Measurements from ENCODE around the gene ZSWIM5.

The ZSWIM5 gene

DNA sequence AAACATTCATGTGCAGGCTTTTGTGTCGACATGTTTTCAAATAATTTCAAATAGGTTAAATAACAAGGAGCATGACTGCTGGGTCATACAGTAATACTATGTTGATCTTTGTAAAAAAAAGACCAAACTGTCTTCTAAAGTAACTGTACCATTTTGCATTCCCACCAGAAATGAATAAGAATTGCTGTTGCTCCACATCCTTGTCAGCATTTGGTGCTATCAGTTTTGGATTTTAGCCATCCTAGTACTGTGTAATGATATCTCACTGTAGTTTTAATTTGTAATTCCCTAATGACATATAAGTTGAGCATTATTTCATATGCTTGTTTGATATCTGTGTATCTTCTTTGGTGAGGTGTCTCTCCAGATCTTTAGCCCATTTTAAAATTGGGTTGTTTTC lies 182.7 kb downstream of the ZSWIM5 start:
- DNase-seq (ENCODE audit: low read depth), result no peak

DNA sequence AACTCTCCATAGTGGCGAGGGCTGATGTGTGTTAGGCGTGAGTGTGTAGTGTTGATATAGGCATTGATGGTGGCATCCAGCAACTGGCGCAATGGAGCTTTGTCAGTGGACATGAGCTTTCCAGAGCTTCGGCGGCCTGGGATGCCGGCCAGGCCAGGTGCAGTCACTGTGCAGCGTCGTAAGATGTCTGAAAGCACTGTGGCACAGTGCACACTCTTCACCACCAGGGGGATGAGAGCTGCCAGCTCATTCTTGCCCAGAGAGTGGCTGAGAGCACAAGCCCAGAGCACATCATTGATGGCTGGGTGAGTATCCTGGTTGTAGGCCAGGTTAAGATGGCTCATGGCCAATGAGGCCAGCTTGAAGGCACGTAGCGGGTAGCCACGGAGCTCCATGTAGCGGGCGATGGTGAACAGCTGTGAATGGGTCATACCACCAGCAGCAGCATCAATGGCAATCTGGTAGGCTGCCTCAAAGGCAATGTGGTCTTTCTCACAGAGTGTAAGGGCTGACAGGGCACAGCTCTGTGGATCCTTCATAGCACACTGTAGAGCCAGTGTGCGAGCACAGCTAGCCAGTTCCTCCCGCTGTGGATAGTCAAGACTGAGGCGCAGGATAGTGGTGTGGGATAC lies 187.7 kb downstream of the ZSWIM5 start:
- peak; percentile 29 for DNase-seq (ENCODE audit: low read depth)

DNA sequence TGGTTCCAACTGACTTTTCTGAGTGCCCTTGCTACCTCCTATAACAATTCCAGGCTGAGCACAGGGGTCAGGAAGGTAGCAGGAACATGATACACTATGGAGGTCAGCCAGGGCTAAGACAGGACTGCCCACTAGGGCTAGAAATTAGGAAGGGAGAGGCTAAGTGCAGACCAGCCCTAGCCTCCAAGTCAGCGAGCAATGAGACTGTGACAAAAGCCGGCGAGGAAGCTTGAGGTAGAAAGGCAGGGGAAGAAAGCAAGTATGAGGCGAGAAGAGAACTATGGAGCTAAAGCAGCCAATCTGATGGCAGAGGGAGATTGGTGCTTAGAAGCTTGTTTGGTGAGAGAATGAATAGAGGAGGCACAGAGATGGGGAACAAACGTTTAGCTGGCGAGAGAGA lies 189.6 kb downstream of the ZSWIM5 start:
- no peak for DNase-seq (ENCODE audit: low read depth)

DNA sequence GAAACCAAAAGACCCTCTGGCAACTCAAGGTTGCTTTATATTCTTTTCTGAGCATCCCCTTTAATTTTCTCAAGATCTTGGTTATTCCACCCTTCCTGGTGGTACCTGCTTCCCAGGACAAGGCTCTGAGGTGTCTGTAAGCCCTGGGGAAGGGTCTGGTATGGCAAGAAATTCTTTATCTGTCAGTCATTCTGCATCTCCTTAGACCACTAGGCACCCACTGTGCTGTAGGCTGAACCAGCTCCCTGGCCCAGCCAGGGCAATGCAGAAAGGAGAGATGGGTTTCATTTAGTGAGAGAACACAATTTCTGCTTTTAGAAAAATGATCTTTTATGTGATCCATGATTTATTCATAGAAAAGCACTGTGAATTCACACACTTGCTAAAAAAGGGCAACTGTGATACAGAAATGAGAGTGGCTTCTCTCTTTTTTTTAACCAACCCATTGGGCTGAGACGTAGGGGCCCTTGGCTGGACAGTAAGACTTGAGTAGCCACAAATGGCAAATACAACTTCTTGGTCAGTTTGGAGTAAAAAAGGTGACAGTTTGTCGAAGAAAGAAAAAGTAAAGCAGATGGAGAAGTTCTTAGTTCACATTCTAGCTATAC lies 190.2 kb downstream of the ZSWIM5 start:
- DNase-seq (ENCODE audit: low read depth), result no peak

DNA sequence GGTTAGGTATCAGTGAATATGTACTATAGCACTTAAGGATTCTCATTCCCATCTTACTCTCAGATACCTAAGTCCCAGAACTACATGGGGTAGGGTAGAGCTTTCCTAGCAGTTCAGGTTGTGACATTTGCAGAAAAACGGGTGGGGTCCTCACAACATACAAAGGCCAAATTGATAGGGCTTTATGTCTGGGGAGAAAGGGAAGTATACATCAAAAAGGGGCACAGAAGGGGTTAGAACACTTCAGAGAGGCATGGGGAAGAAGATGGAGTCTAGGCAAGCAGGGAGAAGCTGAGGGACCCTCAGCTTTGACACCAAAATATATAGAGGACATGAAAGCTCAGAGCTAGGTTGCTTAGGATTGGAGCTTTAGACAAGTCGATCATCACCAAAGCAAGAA lies 190.7 kb downstream of the ZSWIM5 start:
- DNase-seq (ENCODE audit: low read depth), result no peak

DNA sequence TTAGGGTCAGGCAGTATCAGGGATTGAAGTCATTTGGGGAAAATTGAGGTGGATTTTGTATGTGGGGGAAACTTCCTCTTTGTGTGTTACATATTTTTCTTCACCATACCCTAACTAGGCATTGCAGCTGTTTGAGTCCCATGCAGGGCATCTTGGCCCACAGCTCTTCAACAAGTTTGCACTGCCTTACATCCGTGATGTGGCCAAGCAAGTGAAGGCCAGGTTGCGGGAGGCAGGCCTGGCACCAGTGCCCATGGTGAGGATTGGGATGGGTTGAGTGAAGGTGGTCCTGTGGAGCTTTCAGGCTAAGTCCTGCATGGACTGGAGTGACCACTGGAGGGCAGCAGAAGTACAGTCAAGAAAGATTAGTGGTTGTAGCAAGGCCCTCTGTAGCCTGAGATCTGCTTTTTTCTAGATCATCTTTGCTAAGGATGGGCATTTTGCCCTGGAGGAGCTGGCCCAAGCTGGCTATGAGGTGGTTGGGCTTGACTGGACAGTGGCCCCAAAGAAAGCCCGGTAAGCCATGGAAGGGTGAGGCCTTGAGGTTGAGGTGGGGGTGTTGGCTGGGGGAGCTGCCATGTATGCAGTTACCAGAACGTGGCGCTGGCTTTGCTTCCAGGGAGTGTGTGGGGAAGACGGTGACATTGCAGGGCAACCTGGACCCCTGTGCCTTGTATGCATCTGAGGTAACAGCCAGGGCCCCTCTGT lies 191.9 kb downstream of the ZSWIM5 start:
- peak; percentile 43 for DNase-seq (ENCODE audit: low read depth)

DNA sequence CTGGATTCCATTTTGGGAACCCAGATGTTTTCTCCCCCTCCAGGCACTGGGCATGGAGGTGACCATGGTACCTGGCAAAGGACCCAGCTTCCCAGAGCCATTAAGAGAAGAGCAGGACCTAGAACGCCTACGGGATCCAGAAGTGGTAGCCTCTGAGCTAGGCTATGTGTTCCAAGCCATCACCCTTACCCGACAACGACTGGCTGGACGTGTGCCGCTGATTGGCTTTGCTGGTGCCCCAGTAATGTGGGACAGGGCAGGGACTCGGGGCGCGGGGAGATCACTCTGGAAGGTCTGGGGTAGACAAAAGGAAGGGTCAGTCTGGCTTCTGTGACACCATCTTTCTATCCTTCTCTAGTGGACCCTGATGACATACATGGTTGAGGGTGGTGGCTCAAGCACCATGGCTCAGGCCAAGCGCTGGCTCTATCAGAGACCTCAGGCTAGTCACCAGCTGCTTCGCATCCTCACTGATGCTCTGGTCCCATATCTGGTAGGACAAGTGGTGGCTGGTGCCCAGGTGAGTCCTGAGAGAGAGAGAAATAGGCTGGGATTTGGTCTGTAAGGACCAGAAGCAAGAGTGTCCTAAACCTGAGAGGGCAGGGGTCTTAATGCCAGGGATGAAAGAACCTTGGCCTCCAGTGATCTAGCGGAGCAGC lies 192.7 kb downstream of the ZSWIM5 start:
- no peak for DNase-seq (ENCODE audit: low read depth)

DNA sequence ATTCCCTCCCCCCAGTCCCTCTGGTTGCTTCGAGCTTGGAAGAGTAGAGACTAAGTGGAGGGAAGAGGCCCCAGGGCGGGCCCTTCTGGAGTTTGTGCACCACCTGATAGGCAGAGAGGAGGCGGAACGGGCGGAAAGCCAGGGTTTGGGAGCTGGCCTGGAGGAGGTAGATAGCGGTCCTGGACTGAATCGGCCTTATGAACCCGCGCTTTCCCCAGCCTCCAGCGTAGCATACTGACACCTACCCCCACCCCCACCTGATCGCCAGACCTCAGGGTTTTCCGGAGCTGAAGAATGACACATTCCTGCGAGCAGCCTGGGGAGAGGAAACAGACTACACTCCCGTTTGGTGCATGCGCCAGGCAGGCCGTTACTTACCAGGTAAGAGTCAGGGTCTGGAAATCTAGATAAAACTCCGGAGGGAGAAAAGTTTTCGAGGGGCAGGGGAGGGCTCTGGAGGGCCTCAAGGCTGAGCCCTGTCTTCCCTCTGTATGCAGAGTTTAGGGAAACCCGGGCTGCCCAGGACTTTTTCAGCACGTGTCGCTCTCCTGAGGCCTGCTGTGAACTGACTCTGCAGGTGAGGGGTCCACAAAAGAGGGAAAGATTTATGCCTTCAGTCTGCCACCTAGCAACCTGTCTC lies 193.6 kb downstream of the ZSWIM5 start:
- peak; percentile 47 for DNase-seq (ENCODE audit: low read depth)

DNA sequence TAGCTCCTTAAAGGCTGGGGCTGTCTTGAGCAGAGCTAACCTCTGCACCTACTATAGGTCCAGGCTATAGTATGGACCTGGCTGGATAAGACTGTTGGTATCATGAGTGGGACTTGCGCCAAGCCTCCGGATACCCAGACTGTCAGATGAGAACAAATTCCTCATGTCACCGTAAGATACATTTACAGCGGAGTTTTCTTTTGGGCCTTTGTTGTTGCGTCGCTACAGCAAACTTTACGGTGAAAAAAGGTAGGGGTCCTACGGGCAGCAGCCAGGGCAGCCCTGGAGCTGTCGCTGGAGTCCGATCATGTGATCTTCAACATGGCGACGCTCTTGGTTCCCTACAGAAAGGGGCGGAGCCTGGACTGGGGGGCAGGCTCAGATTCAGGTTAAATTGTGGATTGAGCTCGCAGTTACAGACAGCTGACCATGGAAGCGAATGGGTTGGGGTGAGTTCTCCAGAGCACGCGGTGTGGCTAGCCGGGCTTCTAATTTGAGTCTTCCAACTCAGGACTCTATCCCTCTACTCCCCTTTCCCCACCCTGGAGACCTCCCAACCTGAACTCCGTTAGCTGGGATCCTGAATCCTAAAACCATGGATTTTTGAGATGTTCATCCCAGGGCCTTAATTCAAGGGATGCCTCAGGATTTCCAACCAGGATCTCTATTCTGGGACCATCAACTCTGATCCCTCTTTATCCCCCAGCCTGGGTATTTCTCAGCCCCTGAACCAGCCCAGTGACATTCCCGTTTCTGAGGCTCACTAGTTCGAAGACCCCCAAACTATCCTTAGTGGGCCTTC lies 194.4 kb downstream of the ZSWIM5 start, which contains the start of gene UROD:
Gene UROD, plus strand, starts transcription at position 418 of the 802 bp plus-strand sequence. Its CDS starts 12 bp downstream, at position 430.
- peak; percentile 90 for DNase-seq (ENCODE audit: low read depth)

DNA sequence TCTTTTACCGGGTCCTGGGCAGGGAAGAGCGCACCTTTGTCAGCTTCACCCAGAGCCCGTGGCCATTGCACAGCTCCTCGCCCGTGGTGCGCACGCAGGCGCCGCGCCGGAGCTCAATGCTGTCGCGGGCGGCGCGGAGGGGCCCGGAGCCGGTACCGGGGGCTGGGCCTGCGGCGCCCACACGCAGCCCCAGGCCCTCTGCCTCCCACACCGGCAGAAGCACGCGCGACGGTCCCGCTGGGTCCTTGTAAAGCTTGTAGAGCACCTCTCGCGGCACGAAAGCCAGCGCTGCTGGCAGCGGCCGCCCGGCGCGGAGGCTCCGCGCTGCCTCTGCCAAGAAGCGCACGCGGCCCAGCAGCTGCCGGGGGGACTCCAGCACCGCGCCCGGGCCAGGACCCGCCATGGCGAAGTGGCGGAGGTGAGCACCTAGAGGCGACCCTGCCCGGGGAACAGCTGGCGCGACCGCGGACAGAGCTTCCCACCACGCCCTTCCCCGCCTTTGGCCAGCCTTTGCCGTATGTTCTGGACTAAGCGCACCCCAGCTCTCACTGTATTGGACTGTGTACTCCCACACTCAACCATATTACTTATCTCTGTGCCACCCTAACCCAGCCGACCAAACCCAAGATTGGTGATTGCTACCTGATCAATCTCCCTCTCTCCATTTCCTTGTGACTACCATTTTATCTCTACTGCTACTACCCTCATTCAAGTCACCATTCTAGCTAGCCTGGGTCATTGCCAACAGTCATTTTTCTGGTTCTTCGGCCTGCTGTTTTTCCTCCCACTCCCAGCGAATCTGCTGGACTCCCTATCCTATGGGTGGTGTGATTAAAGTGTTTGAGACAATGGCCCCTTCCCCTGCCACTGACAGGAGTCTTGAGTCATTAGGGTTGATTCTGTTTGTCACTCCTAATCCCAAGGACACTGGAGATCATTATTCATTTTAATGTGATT lies 195.3 kb downstream of the ZSWIM5 start, which contains the start of gene HECTD3:
Gene HECTD3, minus strand, starts transcription at position 470 of the 957 bp plus-strand sequence. Its CDS starts 67 bp downstream, at position 403.
- peak; percentile 39 for DNase-seq (ENCODE audit: low read depth)

DNA sequence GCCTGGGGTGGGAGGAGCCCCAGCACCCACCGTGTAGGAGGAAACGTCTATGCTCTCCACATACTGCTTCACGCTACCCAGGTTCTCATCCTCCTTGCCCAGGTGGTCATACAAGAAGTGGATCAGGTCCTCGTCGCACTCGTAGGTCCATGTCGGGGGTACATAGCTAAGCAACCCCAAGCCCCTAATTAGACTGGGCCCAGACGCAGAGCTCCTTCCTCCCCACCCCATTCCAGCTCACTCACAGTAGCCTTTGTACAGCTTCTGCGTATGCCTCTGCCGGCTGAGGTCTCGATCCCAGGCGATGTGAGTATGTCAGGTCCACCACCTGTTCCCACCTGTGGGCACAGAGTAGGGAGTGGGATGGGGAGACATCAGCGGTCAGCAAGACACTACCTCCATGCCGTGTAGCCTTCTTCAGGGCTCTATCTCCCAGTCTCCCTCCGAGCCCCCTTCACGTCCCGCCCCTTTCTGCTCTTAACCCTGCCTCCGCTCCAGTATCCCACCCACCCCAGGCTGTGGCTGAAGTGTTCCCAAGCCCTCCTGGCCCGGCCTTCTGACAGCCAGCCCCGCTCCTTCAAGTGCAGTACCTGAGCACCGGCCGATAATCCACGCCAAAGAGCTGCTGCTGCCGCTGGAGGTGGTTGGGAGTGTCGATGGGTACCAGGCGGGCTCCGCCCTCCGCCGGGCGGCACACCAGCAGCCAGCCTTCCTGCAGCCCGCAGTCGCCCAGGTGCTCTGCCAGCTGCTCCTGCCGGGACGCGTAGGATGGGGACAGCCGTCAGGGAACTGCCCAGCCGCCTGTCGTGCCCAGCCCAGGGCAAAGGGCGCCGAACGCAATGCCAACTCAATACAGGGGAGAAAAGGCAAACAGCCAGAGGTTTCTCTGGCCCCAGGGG lies 196.2 kb downstream of the ZSWIM5 start:
- DNase-seq (ENCODE audit: low read depth), result no peak

DNA sequence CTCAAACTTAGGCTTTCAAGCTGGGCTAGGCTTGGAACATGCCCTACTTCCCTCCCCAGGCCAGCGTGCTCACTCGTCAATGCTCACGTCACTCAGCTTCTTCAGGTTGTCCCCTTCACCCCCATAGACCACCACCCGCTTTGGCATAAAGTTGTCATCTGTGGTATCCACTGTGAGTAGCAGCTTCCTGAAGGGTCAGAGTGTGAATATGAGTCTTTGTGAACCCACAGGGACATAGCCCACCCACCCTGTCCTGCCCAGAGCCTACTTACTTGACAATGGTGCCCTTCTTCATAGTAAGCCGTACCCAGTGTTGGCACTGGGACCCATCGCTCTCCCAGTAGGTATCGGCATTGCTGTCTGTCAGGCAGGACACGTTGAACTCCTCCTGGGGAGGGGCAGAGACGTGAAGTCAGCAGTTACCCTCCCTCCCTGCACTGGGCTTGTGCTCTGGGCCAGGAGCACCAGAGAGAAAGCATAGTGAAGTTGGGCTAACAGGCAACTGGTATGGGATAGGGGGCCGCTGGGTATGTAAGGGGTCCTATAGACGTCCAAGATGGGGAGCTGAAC lies 197.0 kb downstream of the ZSWIM5 start:
- no peak for DNase-seq (ENCODE audit: low read depth)

DNA sequence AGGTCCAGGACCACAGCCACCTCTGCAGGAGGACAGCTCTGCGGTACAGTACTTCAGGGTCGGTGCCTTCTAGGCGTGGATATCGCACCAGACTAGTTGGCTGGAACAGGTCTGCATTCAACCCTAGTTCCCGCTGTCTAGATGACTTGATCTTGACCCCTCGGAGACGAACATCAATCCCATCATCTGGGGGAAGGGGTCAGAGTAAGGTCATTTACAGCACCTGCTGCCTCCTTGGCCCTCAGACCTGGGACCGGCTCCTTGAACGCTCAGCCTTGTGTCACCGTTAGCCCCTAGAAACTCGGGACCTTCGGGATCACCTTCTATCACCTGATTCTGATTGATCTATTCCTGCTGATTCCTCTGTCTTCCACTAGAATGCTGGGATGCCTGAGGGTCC lies 197.9 kb downstream of the ZSWIM5 start:
- DNase-seq (ENCODE audit: low read depth), result no peak

DNA sequence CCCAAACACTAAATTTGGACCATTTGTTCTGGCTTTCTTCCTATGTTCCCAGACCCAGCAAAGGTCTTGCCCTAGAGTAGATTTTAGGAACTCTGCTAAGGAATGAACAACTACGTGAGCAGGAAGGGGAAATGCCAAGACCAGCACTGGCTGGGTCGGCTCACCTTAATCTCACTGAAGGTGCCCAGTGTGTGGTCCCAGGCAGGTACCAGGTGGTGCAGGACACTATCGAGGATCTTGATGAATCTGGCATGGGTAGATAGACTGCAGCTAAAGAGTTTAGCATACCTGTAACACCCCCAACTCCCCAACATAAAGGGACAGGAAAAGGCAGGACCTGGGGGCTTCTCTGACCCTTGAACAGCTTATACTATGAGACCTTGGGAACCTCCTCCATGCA lies 198.3 kb downstream of the ZSWIM5 start:
- no peak for DNase-seq (ENCODE audit: low read depth)

DNA sequence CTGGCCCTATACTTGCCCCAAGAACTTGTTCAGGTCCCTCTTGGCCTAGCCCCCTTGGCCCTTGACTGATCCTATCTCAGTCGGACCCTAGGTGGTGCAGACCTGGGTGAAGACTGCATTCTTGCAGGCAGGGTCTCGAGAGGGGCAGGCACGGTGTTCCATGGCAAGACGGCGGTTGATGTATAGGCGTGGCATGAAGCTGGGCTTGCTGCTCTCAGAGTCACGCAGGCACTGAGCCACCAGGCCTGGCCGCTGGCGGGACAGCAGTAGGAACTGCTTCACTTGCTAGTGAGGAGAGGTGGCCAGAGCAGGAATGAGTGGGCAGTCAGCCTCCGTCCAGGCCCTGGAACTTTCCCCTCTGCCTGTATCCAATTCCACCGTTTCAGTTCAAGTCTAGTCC lies 199.1 kb downstream of the ZSWIM5 start:
- DNase-seq (ENCODE audit: low read depth), result no peak

DNA sequence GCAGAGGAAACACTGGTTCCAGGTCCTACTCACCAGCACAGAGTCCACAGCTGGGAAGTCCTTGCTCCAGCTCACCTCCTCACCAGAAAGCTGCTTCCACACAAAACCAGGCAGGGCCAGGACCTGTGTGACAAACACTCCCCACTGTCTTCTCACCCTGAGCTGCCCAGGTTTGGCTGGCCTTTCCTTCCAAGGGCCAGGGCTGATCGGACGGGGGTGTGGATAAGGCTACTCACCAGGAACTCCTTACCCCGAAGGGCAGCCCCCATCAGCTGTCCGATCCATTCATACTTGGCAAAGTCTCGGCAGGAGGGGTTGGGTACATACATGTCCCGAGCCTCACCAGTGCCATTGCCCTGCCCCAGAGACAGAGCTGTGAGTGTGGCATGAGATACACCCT lies 200.6 kb downstream of the ZSWIM5 start:
- DNase-seq (ENCODE audit: low read depth), result no peak

DNA sequence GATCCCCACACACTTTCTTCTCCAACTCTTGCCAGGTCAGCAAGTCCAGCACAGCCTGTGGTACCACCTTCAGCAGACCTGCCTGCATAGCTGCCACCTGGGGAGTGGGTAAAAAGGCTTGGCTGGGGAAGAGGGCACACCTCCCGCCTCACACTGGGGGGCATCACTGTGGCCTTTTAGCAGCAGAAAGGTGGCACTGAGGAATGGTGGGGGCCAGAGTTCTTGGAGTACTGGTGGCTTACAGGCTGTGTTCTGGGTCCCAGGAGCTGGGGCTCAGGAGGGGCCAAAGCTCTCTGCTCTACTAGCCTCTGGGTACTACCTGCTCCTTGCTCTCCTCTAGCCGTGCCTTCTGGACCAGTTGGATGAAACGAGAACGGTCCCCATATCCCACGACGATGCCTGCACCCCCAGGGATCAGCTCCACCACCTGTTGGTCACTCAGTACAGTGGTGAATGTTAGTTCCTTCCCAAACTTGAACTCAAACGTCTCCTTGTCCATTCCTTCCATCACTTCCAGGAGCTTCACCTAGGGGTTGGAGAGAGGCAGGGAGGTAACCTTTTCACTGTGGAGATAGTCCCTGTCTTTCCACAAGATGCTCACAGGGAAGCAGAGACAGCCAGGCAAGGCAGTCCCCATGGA lies 202.0 kb downstream of the ZSWIM5 start:
- DNase-seq (ENCODE audit: low read depth), result no peak

DNA sequence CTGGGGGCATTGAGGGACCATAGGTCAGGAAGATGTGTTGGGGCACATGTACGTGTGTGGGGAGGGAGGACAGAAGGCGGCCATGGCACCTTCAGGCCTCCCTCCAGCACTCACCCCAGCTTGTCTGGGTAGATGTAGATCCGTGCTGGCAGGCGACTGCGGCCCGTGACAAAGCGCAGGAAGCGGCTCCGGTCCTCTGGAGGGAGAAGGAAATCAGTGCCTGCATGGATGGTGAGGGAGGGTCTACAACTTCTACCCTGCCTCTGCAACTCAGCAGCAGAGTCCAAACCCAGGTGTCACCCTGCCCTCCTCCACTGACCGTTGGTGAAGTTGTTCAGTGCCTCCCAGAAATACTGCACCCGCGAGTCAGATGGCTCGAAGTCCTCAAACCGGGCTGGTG lies 202.7 kb downstream of the ZSWIM5 start:
- no peak for DNase-seq (ENCODE audit: low read depth)

Measured in HS-5 (cell line).